HepG2 (cell line): Measurements from ENCODE around the gene GRM2. TPM values are rescaled to one million over a fixed set of nuclear protein-coding genes. Genes with fewer than 3 reads are reported as not detected.

Experiments
- ATF7-NPFF ChIP-seq: sonication (generic); formaldehyde crosslinking; IDR thresholded peaks from 2 replicates; pipeline ENCODE4 v1.8.1; 2023; ENCODE audit warnings: mild to moderate bottlenecking, low read depth, missing genetic modification reagents, moderate library complexity
- CCDC6 ChIP-seq: sonication (generic); formaldehyde crosslinking; IDR thresholded peaks from 2 replicates; pipeline ENCODE4 v1.8.1; 2022; ENCODE audit warnings: mild to moderate bottlenecking, missing genetic modification reagents, moderate library complexity
- HNRNPK ChIP-seq: fragments of 200-400 bp; formaldehyde crosslinking; IDR thresholded peaks from 2 replicates; pipeline ENCODE4 v1.6.1; 2018; ENCODE audit warnings: low read length, low read depth, moderate library complexity, mild to moderate bottlenecking; ENCODE audit not compliant: poor library complexity, severe bottlenecking
- MAF1 ChIP-seq: sonication (generic); formaldehyde crosslinking; IDR thresholded peaks from 2 replicates; pipeline ENCODE4 v1.5.0; 2020; ENCODE audit warnings: missing genetic modification reagents, borderline replicate concordance
- MAFK ChIP-seq, 2 experiments: IDR thresholded peaks in 1 of 2; conservative IDR thresholded peaks in 1 of 2; 2 replicates each; pipeline ENCODE4 v1.6.1; 2011; ENCODE audit warnings: improper control_type of control experiment in 2 of 2, low read length in 2 of 2
- PHF5A ChIP-seq: IDR thresholded peaks from one replicate; pipeline ENCODE4 v1.6.1; 2018; ENCODE audit warnings: low read depth, missing genetic modification reagents; ENCODE audit not compliant: unreplicated experiment
- PHF8 ChIP-seq: sonication (generic); formaldehyde crosslinking; IDR thresholded peaks from 2 replicates; pipeline ENCODE4 v1.5.0; 2020; ENCODE audit warnings: missing genetic modification reagents
- REL ChIP-seq: sonication (generic); formaldehyde crosslinking; conservative IDR thresholded peaks from 2 replicates; pipeline ENCODE4 v1.8.0; 2022; ENCODE audit warnings: mild to moderate bottlenecking, missing genetic modification reagents, moderate library complexity
- SRSF1 ChIP-seq: fragments of 200-400 bp; formaldehyde crosslinking; optimal IDR thresholded peaks from 2 replicates; pipeline ENCODE3; 2017; ENCODE audit warnings: mild to moderate bottlenecking, low read depth, low read length, moderate library complexity
- SRY ChIP-seq: sonication (generic); formaldehyde crosslinking; IDR thresholded peaks from 2 replicates; pipeline ENCODE4 v1.8.0; 2022; ENCODE audit warnings: mild to moderate bottlenecking, missing genetic modification reagents
- THAP11 ChIP-seq: IDR thresholded peaks from 2 replicates; pipeline ENCODE4 v1.6.1; 2016; ENCODE audit warnings: missing biosample characterization, missing genetic modification reagents
- ZNF12 ChIP-seq: sonication (generic); formaldehyde crosslinking; IDR thresholded peaks from 2 replicates; pipeline ENCODE4 v1.5.0; 2020; ENCODE audit warnings: missing genetic modification reagents
- ZNF329 ChIP-seq: sonication (generic); formaldehyde crosslinking; IDR thresholded peaks from 2 replicates; pipeline ENCODE4 v1.9.0; 2021; ENCODE audit warnings: low read depth, mild to moderate bottlenecking, missing genetic modification reagents
- ZNF460 ChIP-seq: sonication (generic); formaldehyde crosslinking; IDR thresholded peaks from 2 replicates; pipeline ENCODE4 v1.5.1; 2020; ENCODE audit warnings: missing genetic modification reagents, mild to moderate bottlenecking, borderline replicate concordance
- ZNF740 ChIP-seq: sonication (generic); formaldehyde crosslinking; IDR thresholded peaks from 2 replicates; pipeline ENCODE4 v1.4.0; 2020; ENCODE audit warnings: missing genetic modification reagents
- polyA plus RNA-seq, 8 experiments: library from polyadenylated mRNA; depleted of rRNA in 3 of 8; stranded (reverse) in 7 of 8; unstranded in 1 of 8; fragments of >200 nt; fragmentation: Illumina TruSeq in 4 of 8; extraction: Trizol in 4 of 8; gene quantifications; 2 replicates each; pipeline versions ENCODE4 v1.2.1 to v1.2.3, GENCODE V29; 2011 to 2016; ENCODE audit warnings: low read depth in 4 of 8, missing spikeins in 1 of 8, mixed read lengths in 1 of 8; ENCODE audit not compliant: insufficient read depth in 1 of 8
- total RNA-seq, 5 experiments: library from RNA; depleted of rRNA; stranded (reverse); fragments of >200 nt; fragmentation: Illumina TruSeq; extraction: Trizol; gene quantifications; 2 replicates each; pipeline ENCODE4 v1.2.3, GENCODE V29; 2016; ENCODE audit warnings: low read depth in 1 of 5
- TF ChIP-seq, protein P1 (sequence below): IDR thresholded peaks from 2 replicates; pipeline ENCODE4 v1.6.1; 2016; ENCODE audit warnings: low read depth, borderline replicate concordance
- TF ChIP-seq, protein P2 (sequence below): IDR thresholded peaks from 2 replicates; pipeline ENCODE4 v1.6.1; 2016; ENCODE audit warnings: low read depth, missing genetic modification reagents, missing compliant biosample characterization

The GRM2 gene
- total and polyA plus RNA-seq, 2 of the 13 experiments (the other 11 are each of a cell fraction or from before 2014, with no cell fraction given), result 0.04 to 0.07 TPM

- TF ChIP-seq MAFK (conservative IDR thresholded peaks at IDR 0.05 in 1 of 2, IDR thresholded peaks at IDR 0.05 in 1 of 2; ENCODE audit: low read length in 2 of 2), result no peak
- 0 out of 2 replicates have a peak, but pooled peaks have one; percentile 46 for TF ChIP-seq REL (CRISPR knock-in tag)
- TF ChIP-seq SRSF1, result no peak
- no peak for TF ChIP-seq ZNF329 (CRISPR knock-in tag)
- no peak for TF ChIP-seq MAF1 (CRISPR knock-in tag)
- TF ChIP-seq, protein P1, sequence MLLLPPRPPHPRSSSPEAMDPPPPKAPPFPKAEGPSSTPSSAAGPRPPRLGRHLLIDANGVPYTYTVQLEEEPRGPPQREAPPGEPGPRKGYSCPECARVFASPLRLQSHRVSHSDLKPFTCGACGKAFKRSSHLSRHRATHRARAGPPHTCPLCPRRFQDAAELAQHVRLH (CRISPR knock-in tag), result peak; percentile 77; the same call in 1 of the 2 replicates
- TF ChIP-seq ZNF460 (CRISPR knock-in tag), result no peak
- 0 out of 2 replicates have a peak, but pooled peaks have one; percentile 36 for TF ChIP-seq PHF8 (CRISPR knock-in tag)
- peak; percentile 33 for TF ChIP-seq HNRNPK
- peak; percentile 67 for TF ChIP-seq CCDC6 (CRISPR knock-in tag)
- peak; percentile 71 for TF ChIP-seq THAP11
- peak; percentile 84; the same call in 1 of the 2 replicates for TF ChIP-seq ATF7-NPFF (CRISPR knock-in tag)
- no peak for TF ChIP-seq PHF5A (CRISPR knock-in tag)
- 0 out of 2 replicates have a peak, but pooled peaks have one; percentile 53 for TF ChIP-seq SRY (CRISPR knock-in tag)
- no peak for TF ChIP-seq ZNF740 (CRISPR knock-in tag)
- TF ChIP-seq, protein P2, sequence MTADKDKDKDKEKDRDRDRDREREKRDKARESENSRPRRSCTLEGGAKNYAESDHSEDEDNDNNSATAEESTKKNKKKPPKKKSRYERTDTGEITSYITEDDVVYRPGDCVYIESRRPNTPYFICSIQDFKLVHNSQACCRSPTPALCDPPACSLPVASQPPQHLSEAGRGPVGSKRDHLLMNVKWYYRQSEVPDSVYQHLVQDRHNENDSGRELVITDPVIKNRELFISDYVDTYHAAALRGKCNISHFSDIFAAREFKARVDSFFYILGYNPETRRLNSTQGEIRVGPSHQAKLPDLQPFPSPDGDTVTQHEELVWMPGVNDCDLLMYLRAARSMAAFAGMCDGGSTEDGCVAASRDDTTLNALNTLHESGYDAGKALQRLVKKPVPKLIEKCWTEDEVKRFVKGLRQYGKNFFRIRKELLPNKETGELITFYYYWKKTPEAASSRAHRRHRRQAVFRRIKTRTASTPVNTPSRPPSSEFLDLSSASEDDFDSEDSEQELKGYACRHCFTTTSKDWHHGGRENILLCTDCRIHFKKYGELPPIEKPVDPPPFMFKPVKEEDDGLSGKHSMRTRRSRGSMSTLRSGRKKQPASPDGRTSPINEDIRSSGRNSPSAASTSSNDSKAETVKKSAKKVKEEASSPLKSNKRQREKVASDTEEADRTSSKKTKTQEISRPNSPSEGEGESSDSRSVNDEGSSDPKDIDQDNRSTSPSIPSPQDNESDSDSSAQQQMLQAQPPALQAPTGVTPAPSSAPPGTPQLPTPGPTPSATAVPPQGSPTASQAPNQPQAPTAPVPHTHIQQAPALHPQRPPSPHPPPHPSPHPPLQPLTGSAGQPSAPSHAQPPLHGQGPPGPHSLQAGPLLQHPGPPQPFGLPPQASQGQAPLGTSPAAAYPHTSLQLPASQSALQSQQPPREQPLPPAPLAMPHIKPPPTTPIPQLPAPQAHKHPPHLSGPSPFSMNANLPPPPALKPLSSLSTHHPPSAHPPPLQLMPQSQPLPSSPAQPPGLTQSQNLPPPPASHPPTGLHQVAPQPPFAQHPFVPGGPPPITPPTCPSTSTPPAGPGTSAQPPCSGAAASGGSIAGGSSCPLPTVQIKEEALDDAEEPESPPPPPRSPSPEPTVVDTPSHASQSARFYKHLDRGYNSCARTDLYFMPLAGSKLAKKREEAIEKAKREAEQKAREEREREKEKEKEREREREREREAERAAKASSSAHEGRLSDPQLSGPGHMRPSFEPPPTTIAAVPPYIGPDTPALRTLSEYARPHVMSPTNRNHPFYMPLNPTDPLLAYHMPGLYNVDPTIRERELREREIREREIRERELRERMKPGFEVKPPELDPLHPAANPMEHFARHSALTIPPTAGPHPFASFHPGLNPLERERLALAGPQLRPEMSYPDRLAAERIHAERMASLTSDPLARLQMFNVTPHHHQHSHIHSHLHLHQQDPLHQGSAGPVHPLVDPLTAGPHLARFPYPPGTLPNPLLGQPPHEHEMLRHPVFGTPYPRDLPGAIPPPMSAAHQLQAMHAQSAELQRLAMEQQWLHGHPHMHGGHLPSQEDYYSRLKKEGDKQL (CRISPR knock-in tag), result 0 out of 2 replicates have a peak, but pooled peaks have one; percentile 13
- TF ChIP-seq ZNF12, result peak; percentile 74; the same call in 1 of the 2 replicates
These were observed at the start of gene GRM2 (continued) for GRCh38 chr3:51706788-51707731.
